GM12872 (cell line): ENCODE results near the gene TFPI.

ENCODE experiments used
- TF ChIP-seq, protein P1 (sequence below): IDR thresholded peaks from 3 replicates; pipeline ENCODE4 v1.5.1; 2011; ENCODE audit warnings: low read depth, mild to moderate bottlenecking, low read length, moderate library complexity; ENCODE audit not compliant: insufficient read depth

Gene TFPI

DNA sequence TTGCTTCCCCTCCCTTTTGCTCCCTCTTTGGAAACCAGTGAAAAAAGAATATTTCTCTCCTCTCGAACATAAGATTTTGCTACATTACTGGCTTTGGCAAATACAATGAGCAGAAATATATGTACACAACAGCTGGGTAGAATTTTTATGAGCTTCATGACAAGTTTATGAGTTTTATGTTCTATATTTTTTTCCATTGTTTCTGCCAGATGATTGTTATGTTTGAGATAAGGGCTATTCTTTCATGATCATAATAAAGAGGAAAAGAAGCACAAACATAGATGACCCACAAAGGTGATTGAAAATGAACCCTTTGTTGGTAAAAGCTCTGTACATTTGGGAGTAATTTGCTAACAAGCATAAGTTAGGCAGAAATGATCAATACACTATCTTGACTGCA, 14.8 kb upstream of the TFPI start:
- TF ChIP-seq, protein P1, sequence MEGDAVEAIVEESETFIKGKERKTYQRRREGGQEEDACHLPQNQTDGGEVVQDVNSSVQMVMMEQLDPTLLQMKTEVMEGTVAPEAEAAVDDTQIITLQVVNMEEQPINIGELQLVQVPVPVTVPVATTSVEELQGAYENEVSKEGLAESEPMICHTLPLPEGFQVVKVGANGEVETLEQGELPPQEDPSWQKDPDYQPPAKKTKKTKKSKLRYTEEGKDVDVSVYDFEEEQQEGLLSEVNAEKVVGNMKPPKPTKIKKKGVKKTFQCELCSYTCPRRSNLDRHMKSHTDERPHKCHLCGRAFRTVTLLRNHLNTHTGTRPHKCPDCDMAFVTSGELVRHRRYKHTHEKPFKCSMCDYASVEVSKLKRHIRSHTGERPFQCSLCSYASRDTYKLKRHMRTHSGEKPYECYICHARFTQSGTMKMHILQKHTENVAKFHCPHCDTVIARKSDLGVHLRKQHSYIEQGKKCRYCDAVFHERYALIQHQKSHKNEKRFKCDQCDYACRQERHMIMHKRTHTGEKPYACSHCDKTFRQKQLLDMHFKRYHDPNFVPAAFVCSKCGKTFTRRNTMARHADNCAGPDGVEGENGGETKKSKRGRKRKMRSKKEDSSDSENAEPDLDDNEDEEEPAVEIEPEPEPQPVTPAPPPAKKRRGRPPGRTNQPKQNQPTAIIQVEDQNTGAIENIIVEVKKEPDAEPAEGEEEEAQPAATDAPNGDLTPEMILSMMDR = no peak

DNA sequence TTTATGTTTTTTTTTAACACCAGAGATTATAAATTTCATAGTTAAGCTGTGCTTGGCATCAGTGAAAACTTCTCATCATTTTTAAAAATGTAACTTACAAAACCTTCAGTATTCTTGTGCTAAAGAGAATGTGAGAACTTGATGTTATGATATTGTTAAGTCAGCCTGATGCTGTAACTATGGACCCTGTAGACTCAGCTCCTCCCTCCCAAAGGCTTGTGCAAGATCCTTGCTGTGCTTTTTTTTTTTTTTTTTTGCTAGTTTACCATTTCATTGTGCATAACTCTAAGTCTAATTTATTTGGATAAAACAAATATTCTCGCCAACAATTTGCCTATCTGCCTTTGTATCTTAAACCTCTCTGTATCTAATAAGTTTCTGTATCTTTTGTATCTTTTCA, 12.9 kb upstream of the TFPI start:
- TF ChIP-seq, protein P1 = no peak

- TF ChIP-seq, protein P1 = no peak
Measured at GRCh38 chr2:187566712-187567111, 12.5 kb upstream of the TFPI start.

DNA sequence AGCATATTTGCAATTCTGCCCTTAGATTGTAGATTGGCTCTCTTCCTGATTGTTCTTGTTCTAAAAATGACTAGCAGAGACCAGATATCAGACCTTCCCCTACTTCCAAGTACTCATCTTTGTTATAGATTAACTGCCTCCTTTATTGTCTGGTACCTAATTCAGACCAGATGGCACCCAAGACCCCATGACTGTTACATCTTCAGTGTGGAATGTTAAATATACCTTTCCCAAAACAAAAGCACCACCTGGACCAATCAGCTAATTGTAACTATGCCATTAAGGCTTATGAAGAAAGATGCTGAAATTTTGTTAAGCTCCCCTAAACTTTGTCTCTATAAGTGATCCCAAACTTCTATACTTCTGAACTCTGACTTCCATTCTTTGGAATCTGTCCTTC, 12.0 kb upstream of the TFPI start:
- TF ChIP-seq, protein P1 = no peak

DNA sequence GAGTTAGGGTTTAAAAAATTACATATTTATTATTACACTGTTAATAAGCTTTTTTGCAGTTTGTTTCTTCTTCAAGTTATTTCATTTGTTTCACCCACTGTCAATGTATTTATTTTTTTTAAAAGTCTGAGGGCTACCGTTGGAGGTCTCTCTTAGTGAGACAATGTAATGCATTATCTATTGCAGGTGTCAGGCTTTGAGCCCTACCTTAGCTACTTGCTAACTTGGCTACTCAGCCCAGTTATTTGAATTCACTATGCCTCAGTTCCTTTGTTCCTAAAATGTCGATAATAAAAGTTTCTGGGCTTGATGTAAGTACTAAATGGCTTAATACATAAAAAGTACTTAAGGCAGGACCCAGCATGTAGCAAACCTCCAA, 458 bp upstream of the TFPI start:
- TF ChIP-seq, protein P1 = no peak

- TF ChIP-seq, protein P1 = no peak
Measured at GRCh38 chr2:187552828-187553681, 1.2 kb downstream of the TFPI start.

- TF ChIP-seq, protein P1 = no peak
Measured at GRCh38 chr2:187552381-187552780, 1.9 kb downstream of the TFPI start.
